HG03439 (cell line): Measurements from ENCODE around the gene GFPT2.

Experiments used
- ATAC-seq: cut with Tn5 transposase; IDR thresholded peaks from one replicate; pipeline ENCODE4 v1.9.1; 2021; ENCODE audit warnings: mild to moderate bottlenecking, moderate library complexity; ENCODE audit not compliant: unreplicated experiment

GFPT2 gene

DNA sequence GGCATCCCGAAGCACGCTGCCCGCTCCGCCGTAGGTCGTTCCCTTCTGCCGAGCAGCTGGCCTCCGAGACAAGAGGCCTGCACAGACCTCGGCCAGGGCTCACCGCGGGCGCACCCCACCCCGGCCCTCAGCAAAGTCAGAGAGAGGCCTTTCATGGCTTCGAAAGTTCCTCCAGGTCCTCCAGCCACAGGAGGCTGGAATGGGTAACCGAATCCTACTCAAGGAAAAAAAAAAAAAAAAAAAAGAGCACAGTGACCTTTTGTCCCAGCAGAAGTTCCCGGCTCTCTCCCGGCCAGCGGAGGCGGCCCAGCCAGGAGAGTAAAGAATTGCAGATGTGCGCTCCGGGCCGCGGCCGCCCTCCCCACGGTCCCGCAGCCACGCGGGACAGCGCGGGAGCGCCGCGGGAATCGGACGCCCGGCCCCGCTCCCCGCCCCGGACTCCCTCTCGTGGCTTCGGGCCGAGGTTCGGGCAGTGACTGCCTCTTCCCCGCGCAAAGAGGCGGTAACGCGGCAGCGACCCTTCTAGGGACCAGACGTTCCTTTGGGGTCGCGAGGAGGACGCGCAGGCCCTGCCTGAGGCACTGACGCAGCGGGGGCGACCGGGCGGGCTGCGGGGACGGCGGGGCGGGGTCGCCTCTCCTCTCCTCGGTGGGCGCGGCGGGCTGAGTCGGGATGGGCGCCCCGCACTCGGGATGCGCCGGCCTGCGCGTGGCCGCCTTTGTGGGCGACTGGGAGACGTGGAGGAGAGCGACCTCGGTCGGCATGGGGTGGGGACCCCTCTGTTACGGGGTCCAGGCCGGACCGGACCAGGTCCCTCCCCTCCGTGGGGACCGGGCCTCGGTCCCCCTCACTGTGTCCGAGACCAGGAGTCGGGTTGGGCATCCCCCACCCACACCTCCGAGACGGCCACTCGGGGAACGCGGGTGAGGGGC lies 754 bp downstream of the GFPT2 start:
- ATAC-seq: no peak

DNA sequence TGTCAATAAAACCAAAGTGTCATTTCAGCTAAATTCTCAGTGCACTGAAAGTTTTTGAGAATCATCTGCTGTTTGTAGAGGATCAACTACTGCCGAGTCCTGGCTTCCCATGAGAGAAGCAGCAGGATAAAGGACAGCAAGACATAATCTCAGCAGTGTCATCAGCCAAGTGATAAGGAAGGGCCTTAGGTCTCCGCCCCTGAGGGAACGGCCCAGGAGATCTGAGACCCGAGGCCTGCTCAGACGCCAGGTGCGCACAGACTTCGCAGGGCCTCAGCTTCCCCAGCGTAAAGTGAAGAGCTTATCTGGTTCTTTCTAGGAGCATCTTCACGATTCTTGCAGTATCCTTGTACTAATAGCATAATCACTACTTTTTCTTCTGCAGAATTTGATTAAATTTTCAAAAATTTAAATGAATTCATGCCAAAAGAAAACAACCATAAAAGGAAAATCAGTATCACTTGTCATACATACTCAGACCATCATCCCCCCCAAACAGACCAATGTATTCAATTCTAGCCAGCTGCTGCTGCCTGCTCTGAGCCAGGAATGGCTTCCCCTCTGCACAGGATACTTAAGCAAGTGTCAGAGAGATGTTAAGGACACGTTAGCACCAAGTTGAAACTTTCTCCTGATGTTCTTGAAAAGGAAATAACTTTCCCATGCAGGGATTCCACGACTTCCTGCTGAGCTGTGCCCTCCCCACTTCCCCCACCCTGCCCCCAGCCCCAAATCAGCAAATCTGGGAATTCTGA lies 2.2 kb downstream of the GFPT2 start:
- ATAC-seq: no peak

DNA sequence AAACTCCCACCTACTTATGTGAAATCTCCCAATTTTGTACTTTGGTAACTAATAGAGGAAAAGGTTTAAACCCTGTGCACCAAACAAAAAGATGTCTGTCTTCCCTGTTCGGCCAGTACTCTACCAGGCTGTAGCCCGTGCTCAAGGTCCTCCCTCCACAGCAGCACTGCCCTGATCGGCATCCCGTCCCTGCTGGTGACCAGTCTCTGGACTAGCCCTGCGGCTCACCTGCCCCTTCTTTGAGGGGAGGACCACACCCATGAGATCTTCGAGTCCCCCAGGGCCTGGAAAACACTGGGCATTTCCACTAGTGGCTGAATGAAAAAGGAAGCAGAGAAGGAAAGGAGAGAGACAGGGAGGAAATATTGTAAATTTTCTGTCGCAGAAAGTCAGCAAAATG lies 2.8 kb downstream of the GFPT2 start:
- no peak for ATAC-seq

DNA sequence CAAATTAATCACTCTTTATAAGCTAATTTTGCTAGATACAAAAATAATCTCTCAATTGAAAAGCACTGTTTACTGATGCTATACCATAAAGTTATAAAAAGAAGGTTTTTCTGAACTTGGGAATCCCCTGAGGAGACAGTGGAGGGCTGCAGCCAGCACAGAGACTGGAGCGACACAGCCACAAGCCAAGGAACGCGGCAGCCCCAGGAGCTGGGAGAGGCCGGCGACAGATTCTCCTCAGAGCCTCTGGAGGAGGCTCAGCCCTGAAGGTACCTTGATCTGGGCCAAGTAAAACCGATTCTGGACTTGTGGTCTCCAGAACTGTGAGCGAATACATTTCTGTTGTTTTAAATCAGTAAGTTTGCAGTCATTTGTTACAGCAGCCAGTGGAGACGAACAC lies 3.7 kb downstream of the GFPT2 start:
- ATAC-seq: no peak

DNA sequence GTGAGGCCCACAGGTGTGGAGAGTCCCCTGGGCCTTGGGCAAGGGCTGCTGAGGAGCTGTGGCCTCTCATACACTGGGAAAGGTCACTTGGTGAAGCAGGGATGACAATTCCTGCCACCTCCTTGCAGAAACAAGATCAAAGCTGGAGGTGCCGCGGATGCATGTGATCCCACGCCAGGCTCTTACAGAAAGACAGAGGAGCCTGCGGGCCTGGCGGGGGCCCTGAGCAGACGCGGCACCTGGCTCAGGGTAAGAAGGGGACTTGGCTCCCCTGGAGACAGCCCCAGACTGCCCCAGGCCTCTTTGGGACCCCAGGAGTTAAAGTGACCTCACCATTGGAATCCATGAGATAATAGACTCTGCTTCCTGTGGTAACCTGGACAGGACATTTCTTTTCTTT lies 4.8 kb downstream of the GFPT2 start:
- ATAC-seq: no peak

DNA sequence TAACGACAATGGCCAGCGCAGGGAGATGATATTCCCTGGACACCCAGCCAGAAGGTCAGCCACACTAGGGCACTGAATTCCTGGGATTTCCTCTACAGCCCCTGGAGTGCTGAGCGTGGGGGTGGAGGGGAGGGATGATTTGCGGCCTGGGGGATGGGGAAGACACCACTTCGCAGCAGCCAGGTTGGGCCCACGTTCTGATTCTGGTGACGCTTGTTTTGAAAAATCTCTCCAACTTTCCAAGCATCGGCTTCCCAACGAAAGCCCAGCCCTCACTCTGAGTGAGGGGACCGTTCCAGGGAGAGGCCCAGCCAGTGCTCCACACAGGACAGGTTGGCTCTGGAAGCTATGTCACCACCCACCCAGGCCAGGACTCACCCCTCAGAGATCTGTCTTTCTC lies 5.4 kb downstream of the GFPT2 start:
- ATAC-seq: no peak

DNA sequence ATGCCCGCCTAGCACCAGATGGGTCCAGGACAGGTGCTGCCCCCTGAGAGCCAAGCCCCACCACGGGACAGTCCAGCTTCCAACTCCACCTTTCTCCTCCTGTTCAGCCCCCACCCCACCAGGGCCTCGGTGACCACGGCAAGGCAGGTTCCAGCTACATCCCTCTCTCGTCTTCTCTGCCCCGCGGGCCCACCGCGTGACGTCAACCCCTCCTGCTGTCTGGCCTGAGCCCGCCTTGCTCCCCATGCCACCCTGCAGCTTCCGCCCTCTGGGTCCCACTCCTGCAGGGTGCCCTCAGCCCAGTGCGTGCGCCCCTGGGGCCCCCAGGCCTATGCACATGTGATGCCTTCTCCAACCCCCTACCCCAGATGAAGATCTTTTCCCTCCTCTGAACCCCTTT lies 6.8 kb downstream of the GFPT2 start:
- ATAC-seq: no peak

DNA sequence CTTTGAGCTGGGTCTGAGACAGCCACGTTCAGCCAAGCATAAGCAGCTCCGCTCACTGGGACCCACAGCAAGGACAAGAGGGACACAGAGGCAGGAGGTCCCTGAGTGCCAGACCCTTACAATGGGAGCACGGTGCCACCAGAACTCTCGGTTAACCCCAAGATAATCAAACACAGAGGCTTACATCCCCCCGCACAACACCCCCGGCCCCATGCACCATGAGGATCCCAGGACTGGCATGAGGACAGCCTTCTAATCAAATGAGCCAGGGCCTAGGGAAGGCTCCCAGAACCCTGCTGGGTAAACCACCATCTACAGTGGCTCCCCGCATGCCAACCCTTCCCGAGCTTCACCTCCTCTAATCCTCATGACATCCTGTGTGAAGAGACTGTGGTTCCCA lies 7.4 kb downstream of the GFPT2 start:
- no peak for ATAC-seq

DNA sequence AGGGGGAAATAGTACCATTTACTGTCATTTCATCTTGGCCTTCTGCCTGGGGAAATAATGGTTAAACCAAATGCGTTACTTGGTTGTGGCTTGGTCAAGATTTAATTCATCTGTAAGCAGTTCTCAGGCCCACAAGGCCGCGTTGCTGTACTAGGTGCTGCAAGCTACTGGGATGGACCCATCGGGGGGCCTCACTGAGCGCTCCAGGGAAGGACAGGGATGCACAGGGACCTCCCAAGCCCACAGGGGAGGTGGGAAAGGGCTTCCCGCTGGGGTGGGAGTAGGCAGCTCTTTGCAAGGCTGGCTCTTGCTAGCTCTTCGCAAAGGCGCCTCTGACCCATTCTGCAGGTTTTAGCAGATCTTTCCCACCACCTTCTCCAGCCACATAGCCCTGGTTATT lies 8.0 kb downstream of the GFPT2 start:
- ATAC-seq: no peak

DNA sequence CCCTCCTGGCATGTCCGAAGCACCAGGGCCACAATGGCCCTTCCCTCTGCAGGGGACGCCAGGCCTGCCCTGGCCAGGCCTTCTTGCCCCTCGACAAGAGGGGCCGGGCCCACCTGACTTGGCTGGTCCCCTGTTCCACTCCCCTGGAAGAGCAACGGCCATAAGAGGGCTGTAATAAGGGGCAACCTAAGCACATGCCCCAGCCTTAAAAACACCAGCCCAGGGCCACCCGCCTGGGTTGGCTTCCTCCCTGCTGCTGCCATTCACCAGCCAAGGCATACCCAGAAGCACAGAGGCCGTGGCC lies 8.5 kb downstream of the GFPT2 start:
- ATAC-seq: no peak

DNA sequence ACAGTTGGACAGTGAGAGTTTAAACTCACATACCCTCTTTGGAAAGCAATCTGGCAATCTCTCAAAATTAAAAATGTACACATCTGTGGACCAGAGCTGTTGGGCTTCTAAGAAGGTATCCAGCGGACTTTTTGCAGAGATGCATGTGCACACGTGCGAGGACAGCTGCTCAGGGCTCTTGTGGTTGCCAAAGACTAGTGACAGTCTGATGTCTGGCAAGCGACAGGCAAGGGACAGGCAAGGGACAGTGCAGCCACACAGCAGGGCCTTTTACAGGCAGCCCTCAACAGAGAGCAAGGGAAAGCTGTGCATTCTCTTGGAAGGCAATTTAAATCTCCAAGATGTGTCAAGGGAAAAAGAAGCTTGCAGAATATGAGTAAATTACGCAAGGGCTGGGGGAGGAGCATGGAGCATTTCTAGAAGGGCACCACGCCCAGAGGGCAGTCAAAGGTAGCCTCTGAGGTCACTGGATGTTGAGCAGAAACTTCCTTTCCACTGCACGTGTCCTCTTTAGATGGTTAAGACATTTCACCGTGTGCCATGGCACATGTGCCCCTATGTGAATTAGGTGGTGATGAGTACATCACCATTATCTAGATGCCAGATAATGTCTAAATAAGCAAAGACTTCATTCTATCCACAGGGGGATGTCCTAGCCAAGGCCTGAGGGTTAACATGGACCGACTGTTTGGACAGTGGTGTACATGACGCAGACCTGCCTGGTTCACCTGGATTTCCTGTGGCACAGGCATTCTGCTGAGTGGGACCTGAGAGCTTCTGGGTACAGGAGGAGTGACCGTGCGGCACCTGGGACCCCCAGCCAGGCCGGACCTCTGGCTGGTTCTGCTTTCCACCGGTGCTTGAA lies 9.1 kb downstream of the GFPT2 start:
- ATAC-seq: no peak

DNA sequence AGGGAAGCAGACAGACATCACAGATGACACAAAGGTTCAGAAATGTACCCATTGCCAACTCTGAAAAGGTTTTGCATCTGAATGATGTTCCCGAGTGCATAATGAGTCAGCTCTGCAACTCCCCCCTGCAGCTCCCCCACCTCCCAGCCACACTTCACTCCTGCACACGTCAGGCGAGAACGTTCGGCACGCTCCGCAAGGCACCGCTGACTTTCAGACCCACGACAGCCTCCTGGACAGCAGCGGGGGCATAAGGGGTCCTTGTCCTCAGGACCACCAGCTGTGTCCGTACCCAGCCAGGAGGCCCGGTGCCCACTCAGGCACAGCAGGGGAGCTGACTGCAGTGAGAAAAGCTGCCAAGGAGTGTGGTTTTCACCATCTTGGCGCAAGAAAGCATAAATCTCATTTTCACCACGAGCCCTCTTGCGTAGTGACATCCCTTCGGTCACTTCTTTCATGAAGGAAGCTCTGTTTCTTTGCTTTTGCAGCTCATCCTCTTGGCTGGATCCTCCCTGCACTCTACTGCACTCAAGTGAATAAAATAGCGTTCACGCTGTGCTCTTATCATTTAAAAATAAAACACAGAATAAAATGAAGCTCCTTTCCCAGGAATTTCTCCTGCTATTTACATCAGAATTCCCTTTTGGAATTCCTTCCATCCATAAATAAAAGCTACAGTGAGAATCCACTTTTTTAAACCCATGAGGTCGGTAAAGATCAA lies 9.9 kb downstream of the GFPT2 start:
- ATAC-seq: no peak

DNA sequence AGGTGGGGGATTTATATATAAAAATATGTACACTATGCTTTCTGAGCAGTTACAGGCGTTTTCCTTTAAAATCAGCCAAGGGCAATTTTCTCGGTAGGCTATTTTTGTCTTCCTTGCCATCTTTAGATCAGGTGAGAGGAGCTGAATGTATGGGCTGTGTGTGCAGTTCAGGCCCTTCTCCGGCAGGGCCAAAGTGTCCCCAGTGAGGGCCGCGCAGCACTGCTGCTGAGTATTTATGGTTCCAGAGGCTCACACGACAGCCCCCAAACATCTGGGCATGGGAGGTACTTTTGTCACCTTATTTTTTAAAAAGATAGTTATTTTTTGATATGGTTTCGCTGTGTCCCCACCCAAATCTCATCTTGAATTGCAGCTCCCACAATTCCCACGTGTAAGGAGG lies 11.5 kb downstream of the GFPT2 start:
- no peak for ATAC-seq

DNA sequence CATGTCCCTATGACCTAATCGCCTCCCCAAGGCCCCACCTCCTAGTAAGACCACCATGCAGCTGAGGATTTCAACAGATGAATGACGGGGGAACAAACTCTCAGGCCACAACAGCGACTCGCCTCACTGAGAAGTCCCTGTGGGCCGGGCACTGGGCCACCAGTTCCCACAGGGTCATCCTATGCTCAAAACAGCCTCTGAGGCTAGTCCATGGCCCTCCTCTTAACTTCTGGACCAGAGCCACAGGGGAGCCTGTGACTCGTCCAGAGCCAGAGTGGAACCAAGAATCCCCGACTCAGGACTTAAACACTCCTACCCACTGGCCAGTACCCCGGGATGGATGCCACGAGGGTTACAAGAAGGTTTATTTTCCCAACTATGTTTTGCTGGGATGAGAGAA lies 12.3 kb downstream of the GFPT2 start:
- ATAC-seq: no peak

DNA sequence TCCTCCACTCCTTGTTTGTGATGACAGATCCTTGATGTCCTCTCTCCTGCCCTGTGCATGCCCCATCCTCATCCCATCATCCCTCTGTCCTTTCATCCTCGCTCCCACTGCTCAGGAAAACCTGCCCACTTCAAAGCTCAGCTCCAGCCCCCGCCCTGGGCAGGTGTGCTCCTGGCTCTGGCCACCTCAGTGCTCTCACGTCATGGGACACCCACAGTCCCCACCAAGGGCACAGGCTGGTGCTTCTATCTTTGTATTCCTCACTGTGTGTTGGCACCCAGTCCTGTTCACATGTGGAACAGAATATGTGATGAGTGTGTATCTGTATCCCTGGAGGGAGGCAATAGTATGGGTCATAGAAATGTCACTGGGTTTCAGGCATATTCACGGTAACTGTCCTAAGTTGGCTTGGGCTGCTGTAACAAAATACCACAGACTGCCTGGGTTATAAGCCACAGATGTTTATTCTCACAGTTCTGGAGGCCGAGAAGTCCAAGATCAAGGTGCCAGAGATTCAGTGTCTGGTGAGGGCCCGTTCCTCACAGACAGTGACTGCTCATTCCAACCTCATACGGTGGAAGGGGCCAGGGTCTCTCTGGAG lies 13.5 kb downstream of the GFPT2 start:
- ATAC-seq: no peak

DNA sequence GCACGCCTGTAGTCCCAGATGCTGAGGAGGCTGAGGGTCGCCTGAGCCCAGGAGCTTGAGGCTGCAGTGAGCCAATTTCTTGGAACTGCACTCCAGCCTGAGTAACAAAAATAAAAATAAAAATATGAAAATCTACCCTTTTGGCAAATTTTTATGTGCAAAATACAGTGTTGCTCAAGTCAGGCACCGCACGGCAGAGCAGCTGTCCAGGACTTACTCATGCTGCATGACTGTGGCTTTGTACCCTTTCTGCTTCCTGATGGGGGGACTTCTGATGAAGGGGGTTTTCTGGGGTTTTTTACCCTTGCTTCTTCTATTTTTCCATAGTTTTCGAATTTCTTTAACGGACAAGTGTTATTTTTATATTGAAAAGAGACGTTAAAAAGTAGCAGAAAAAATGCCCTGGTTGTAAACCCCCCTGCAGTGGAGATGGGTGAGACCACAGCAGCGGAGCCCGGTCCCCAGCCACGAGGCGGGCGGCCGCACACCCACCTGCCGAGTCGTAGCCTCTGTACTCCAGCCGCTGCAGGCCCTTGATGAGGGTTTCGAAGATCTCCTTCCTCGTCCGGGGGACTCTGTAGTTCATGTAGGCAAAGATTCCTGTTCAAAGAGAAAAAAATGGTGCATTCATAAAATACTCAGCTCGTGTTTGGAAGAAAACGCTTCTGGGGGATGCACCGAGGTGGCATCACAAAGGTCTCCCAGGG lies 15.0 kb downstream of the GFPT2 start:
- ATAC-seq: no peak

DNA sequence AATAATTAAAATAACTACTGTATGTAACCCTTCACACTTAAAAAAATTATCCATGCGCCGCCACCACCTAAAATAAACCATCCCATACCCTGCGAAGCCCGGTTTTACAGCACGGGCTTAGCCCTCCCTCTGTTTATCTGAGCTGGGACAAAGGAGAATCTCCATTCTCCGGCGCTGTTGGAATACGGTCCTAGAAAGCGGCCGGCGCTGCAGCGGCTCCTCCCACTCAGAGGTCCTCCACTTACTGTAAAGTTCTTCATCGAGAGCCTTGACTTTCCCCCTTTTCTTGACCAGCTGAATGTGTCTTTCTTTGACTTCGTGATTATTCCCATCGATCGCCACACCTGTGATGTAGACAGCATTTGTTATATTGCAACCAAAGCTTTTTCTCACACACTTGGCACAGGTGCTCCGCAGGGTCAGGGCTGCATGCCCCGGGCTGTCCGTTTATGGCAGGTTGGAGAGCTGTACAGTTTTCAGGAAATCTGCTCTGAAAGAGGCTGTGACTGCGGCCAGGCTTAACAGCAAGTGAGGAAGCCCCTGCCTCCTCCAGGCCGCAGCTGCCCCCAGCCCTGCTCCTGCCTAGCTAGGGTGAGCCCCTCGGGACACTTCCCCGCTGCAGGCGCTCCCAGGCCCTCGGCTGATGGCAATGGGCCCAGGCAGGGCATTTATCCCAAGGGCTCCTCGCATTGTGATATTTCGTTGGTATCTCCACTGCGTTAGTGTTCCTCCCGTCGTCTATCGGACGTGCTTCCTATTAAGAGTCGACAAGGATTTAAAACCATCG lies 16.7 kb downstream of the GFPT2 start:
- no peak for ATAC-seq

DNA sequence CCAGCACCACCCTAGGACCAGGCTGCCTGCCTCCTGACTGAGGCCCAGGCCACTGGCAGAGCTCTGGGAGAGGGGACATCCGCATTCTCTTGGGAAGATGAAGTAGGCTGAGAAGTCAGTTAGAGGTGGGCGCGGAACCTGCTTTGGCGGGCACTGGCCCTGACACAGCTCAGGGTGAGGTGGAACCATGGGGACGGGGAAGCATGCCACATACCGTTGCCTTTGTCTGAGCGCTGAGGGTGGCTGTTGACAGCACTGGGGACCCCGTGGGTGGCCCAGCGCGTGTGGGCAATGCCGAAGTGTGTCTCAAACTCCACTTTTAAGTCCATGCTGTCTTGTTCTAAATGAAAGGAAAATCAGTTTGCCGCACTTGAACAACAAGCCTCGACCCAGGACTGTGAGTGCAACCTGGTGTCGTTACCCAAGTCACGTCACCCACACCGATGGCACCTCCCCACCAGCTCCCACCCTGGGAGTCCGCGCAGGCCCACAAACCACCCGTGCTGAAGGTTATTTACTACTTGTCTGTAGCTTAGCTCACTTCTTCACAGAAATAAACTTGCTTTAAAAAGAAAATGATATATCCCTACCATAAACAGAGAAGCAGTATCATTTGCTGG lies 17.4 kb downstream of the GFPT2 start:
- ATAC-seq: no peak
